Measurements from ENCODE around the gene CD8B.

Gene CD8B

DNA sequence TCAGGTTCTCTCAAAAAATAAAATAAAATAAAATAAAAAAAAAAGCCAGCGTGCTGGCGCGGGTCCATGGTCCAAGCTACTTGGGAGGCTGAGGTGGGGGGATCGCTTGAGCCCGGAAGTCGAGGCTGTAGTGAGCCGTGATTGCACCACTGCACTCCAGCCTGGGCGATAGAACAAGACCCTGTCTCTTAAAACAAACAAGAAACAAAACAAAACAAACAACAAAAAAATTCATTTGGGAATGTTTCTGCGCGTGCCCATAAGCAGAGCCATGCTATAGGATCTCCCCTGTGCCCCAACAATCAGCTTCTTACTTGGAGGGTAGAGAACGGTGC is 54.6 kb downstream of the CD8B start:
- Histone ChIP-seq H3K4me3 (ENCODE audit: insufficient read depth, low read depth, low read length, poor library complexity, severe bottlenecking) (peak overlapping the region; percentile 52), H3K27ac (ENCODE audit: insufficient read depth, low read length, poor library complexity, severe bottlenecking) (no peak overlapping the region), H3K4me1 (ENCODE audit: control insufficient read depth, insufficient read depth, low read length, poor library complexity, severe bottlenecking) (peaks cover 25% of the 10 kb centered on the region), H3K9me3 (ENCODE audit: control insufficient read depth, low read length) (no peaks in the 10 kb centered on the region), H3K36me3 (ENCODE audit: control insufficient read depth, insufficient read depth, low read length) (no peaks in the 10 kb centered on the region), H3K27me3 (replicated peaks; ENCODE audit: control insufficient read depth, insufficient read depth, low read length, poor library complexity, severe bottlenecking) (peaks cover 12% of the 10 kb centered on the region)
- DNase-seq = no peak

DNA sequence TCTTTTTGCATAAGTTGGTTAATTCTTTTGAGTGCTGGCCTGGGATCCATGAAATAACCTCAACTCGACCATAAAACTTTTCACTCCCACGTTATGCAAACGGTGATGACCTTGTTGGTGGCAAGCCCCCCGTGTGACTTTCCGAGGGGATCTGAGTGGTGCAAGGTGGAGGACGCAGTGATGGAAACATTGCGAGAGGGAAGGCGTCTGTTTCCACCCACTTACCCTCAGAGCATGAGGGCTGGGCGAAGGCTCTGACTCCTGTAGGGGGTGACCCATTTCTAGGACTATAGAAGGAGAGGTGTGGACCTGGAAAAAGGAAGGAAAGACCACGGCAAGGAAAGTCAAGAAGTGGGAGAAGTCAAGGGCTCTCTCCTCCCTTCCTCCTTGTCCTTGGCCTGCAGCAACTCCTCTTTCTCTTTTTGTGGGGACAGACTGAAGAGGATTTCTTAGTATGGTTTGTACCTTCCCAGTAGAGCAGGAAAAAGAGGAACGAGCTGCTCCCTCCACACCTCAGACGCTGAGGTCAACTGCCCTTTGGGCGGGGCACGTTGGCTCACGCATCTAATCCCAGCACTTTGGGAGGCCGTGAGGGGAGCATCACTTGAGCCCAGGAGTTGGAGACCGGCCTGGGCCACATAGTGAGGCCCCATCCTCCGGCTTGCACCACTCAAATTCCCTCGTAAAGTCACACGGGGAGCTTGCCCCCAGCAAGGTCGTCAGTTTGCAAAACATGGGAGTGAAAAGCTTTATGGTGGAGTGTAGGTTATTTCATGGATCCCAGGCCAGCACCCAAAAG is 55.4 kb downstream of the CD8B start:
- no peaks in the 10 kb centered on the region for H3K36me3 ChIP-seq (ENCODE audit: control insufficient read depth, insufficient read depth, low read length)
- peaks cover 25% of the 10 kb centered on the region for H3K4me1 ChIP-seq (ENCODE audit: control insufficient read depth, insufficient read depth, low read length, poor library complexity, severe bottlenecking)
- DNase-seq = no peak
- no peak overlapping the region for H3K4me3 ChIP-seq (ENCODE audit: insufficient read depth, low read depth, low read length, poor library complexity, severe bottlenecking)
- no peak overlapping the region for H3K27ac ChIP-seq (ENCODE audit: insufficient read depth, low read length, poor library complexity, severe bottlenecking)
- no peaks in the 10 kb centered on the region for H3K9me3 ChIP-seq (ENCODE audit: control insufficient read depth, low read length)
- H3K27me3 ChIP-seq (replicated peaks; ENCODE audit: control insufficient read depth, insufficient read depth, low read length, poor library complexity, severe bottlenecking) = peaks cover 12% of the 10 kb centered on the region

DNA sequence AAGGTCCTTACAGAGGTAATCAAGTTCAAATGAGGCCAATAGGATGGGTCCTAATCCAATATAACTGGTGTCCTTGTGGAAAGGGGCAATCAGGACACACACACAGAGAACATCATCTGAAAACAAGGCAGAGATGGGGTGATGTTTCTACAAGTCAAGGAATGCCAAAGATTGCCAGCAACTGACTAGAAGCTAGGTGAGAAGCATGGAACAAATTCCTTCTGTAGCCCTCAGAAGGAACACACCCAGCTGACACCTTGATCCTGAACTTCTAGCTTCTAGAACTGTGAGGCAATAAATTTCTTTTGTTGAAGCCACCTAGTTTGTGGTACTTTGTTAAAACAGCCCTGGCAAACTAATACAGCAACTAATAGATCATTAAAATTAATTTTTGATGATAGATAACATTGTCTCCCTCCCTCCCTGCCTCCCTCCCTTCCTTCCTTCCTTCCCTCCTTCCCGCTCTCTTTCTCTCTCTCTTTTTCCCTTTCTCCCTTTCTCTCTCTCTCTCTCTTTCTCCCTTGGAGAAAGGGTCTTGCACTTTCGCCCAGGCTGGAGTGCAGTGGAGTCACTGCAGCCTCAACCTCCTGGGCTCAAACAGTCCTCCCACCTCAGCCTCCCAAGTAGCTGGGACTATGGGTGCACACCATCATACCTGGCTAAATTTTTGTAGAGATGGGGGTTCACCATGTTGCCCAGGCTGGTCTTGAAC is 60.7 kb downstream of the CD8B start:
- H3K36me3 ChIP-seq (ENCODE audit: control insufficient read depth, insufficient read depth, low read length) = no peaks in the 10 kb centered on the region
- no peak for DNase-seq
- no peaks in the 10 kb centered on the region for H3K4me1 ChIP-seq (ENCODE audit: control insufficient read depth, insufficient read depth, low read length, poor library complexity, severe bottlenecking)
- H3K4me3 ChIP-seq (ENCODE audit: insufficient read depth, low read depth, low read length, poor library complexity, severe bottlenecking) = no peak overlapping the region
- no peak overlapping the region for H3K27ac ChIP-seq (ENCODE audit: insufficient read depth, low read length, poor library complexity, severe bottlenecking)
- H3K27me3 ChIP-seq (replicated peaks; ENCODE audit: control insufficient read depth, insufficient read depth, low read length, poor library complexity, severe bottlenecking) = no peaks in the 10 kb centered on the region
- H3K9me3 ChIP-seq (ENCODE audit: control insufficient read depth, low read length) = no peaks in the 10 kb centered on the region

DNA sequence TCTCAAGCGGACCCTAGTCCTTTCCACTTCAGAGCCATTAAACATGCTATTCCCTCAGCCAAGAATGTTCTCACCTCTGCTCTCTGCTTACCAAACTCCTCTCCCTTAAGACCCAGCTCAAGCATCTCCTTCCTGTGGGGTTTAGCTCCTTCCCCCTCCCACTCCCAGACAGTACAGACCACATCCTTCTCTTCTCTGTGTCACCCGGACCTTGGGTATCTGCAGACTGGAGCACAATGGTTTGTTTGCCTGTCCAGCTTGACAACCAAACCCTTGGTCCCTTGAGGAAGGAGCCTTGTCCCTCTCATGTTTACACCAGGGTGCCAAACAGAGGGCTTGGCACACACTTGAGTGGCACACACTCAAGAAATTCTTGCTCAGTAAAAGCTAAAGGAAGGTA is 66.8 kb downstream of the CD8B start:
- Histone ChIP-seq H3K4me1 (ENCODE audit: control insufficient read depth, insufficient read depth, low read length, poor library complexity, severe bottlenecking) (peaks cover 11% of the 10 kb centered on the region), H3K9me3 (ENCODE audit: control insufficient read depth, low read length) (peaks cover 2% of the 10 kb centered on the region), H3K4me3 (ENCODE audit: insufficient read depth, low read depth, low read length, poor library complexity, severe bottlenecking) (no peak overlapping the region), H3K36me3 (ENCODE audit: control insufficient read depth, insufficient read depth, low read length) (no peaks in the 10 kb centered on the region), H3K27ac (ENCODE audit: insufficient read depth, low read length, poor library complexity, severe bottlenecking) (no peak overlapping the region), H3K27me3 (replicated peaks; ENCODE audit: control insufficient read depth, insufficient read depth, low read length, poor library complexity, severe bottlenecking) (peaks cover 27% of the 10 kb centered on the region)
- DNase-seq = no peak

DNA sequence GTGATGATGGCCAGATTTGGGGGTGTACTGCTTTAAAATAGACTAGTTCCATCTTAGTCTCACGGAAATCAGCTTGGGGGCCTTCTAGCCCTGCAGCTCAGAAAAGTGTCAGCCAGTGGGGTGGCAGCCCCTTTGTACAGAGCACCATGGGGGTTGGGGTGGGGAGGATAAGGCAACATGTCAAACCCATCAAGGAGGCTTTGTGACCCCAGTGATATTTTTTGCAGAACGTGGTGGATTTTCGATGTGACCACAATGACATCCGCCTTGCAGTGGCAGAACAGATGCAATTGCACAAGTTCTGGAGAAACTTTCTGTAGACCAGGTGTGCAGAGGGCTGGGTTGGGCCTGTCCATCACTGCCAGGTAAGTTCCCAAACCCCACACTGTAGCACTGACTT is 67.9 kb downstream of the CD8B start:
- peaks cover 13% of the 10 kb centered on the region for H3K4me1 ChIP-seq (ENCODE audit: control insufficient read depth, insufficient read depth, low read length, poor library complexity, severe bottlenecking)
- H3K36me3 ChIP-seq (ENCODE audit: control insufficient read depth, insufficient read depth, low read length) = no peaks in the 10 kb centered on the region
- no peak for DNase-seq
- H3K27ac ChIP-seq (ENCODE audit: insufficient read depth, low read length, poor library complexity, severe bottlenecking) = no peak overlapping the region
- no peak overlapping the region for H3K4me3 ChIP-seq (ENCODE audit: insufficient read depth, low read depth, low read length, poor library complexity, severe bottlenecking)
- peaks cover 32% of the 10 kb centered on the region for H3K27me3 ChIP-seq (replicated peaks; ENCODE audit: control insufficient read depth, insufficient read depth, low read length, poor library complexity, severe bottlenecking)
- H3K9me3 ChIP-seq (ENCODE audit: control insufficient read depth, low read length) = peaks cover 2% of the 10 kb centered on the region

DNA sequence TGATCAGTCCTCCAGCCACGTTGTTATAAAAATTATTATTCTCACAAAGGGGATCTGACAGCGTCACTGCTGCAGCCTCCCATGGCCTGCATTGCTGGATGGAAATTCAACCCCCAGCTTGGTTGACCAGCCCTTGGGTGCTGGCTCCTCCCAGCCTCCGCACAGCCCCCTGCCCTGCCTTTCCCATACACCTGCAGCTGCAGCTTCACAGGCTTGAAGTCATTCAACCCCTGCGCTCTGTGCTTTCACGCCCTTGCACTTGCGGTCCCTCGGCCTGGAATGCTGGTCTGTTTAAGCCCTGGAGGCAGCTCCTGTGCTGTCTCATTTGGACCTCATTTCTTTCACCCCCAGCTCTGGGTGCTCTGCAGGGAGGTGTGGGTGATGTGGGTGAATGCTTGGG is 70.1 kb downstream of the CD8B start:
- no peak for DNase-seq
- Histone ChIP-seq H3K36me3 (ENCODE audit: control insufficient read depth, insufficient read depth, low read length) (no peaks in the 10 kb centered on the region), H3K27me3 (replicated peaks; ENCODE audit: control insufficient read depth, insufficient read depth, low read length, poor library complexity, severe bottlenecking) (peaks cover 32% of the 10 kb centered on the region), H3K4me3 (ENCODE audit: insufficient read depth, low read depth, low read length, poor library complexity, severe bottlenecking) (no peak overlapping the region), H3K9me3 (ENCODE audit: control insufficient read depth, low read length) (peaks cover 2% of the 10 kb centered on the region), H3K27ac (ENCODE audit: insufficient read depth, low read length, poor library complexity, severe bottlenecking) (no peak overlapping the region), H3K4me1 (ENCODE audit: control insufficient read depth, insufficient read depth, low read length, poor library complexity, severe bottlenecking) (peaks cover 13% of the 10 kb centered on the region)

DNA sequence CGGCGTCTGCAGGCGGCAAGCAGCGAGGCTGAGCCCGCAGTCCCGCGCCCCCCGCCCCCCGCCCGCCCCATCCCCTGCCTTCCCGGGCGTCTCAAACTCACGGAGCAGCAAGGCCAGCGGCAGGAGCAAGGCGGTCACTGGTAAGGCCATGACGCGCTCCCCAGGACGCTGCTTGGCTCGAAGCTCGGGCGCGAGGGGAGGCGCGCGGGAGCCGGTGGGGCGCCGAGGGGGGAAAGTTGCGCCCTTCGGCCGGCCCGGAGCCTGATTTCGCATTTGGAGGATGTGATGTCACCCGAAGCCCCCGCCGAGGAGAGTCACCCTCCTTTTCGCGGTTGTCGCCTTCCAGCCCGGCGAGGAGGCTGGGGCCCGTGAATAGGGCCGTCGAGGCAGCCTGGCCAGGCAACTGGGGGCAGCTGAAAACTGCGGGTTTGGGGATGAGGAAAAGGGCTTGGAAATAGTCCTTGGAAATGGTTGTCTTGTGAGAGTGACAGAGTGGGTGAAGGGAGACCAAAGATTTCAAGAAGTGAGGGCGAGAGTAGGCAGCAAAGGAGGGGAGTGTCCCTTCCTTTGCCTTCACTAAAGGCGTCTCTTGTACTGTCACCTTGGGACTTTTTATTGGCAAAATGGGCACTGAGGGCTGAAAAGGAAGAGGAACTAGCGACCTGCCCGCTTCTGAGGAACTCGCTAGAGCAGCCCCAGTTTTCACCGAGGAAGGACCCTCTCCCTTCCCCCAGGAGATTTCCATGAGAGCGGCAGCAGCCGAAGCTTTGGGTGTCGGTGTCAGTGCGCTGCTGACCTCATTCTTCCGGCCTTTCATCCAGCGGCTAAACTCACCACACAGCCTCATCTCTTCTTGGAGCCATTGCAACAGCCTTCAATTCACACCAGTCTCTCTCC is 70.8 kb downstream of the CD8B start, which contains the start of gene CD8A:
TSS of gene CD8A (minus strand) at position 238 of the 897 bp plus-strand sequence. CDS start at position 150, 88 bp downstream.
- no peak within 1 kb of the TSS for H3K27ac ChIP-seq (ENCODE audit: insufficient read depth, low read length, poor library complexity, severe bottlenecking)
- DNase-seq = no peak
- H3K36me3 ChIP-seq (ENCODE audit: control insufficient read depth, insufficient read depth, low read length) = no peaks in the 10 kb centered on the region
- H3K4me1 ChIP-seq (ENCODE audit: control insufficient read depth, insufficient read depth, low read length, poor library complexity, severe bottlenecking) = peaks cover 13% of the 10 kb centered on the region
- peak within 1 kb of the TSS; percentile 48 for H3K4me3 ChIP-seq (ENCODE audit: insufficient read depth, low read depth, low read length, poor library complexity, severe bottlenecking)
- H3K9me3 ChIP-seq (ENCODE audit: control insufficient read depth, low read length) = peaks cover 2% of the 10 kb centered on the region
- H3K27me3 ChIP-seq (replicated peaks; ENCODE audit: control insufficient read depth, insufficient read depth, low read length, poor library complexity, severe bottlenecking) = peaks cover 32% of the 10 kb centered on the region

DNA sequence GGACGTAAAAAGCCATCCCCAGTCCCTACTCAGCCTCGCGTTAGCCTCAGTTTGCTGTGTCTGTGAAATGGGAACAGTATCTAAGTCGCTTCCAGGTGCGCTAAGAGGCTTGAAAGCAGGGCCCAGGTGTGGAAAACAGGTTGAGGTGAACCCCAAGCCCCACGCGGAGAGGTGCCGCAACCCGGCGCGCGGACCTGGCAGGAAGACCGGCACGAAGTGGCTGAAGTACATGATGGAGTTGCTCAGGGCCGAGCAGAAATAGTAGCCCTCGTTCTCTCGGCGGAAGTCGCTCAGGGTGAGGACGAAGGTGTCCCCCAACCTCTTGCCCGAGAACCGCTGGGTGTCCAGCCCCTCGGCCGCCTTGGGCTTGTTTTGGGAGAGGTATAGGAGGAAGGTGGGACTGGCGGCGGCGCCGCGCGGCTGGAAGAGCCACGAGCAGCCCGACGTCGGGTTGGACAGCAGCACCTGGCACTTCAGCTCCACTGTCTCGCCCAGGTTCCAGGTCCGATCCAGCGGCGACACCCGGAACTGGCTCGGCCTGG is 71.5 kb downstream of the CD8B start:
- peak overlapping the region; percentile 25 for H3K4me3 ChIP-seq (ENCODE audit: insufficient read depth, low read depth, low read length, poor library complexity, severe bottlenecking)
- H3K36me3 ChIP-seq (ENCODE audit: control insufficient read depth, insufficient read depth, low read length) = no peaks in the 10 kb centered on the region
- peaks cover 32% of the 10 kb centered on the region for H3K27me3 ChIP-seq (replicated peaks; ENCODE audit: control insufficient read depth, insufficient read depth, low read length, poor library complexity, severe bottlenecking)
- H3K9me3 ChIP-seq (ENCODE audit: control insufficient read depth, low read length) = peaks cover under 1% of the 10 kb centered on the region
- no peak for DNase-seq
- H3K4me1 ChIP-seq (ENCODE audit: control insufficient read depth, insufficient read depth, low read length, poor library complexity, severe bottlenecking) = peaks cover 13% of the 10 kb centered on the region
- H3K27ac ChIP-seq (ENCODE audit: insufficient read depth, low read length, poor library complexity, severe bottlenecking) = no peak overlapping the region

DNA sequence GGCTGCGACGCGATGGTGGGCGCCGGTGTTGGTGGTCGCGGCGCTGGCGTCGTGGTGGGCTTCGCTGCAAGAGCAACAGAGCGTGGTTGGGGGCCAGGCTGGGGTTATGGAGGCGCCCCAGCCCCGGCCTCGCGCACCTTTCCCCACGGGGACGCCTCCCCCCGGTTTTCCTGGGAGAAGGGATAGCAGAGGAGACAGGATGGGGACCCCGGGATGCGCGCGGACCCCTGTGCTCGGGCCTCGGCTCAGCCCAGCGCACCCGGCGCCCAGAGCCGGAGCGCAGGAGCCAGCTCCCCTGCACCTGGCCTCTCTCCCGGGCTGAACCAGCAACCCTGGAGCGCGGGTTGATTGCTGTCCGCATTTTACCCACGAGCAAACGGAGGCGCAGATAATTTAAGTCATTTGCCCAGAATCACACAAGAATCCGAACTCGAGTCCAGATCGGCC is 72.0 kb downstream of the CD8B start:
- no peaks in the 10 kb centered on the region for H3K9me3 ChIP-seq (ENCODE audit: control insufficient read depth, low read length)
- H3K4me3 ChIP-seq (ENCODE audit: insufficient read depth, low read depth, low read length, poor library complexity, severe bottlenecking) = peak overlapping the region; percentile 25
- no peak overlapping the region for H3K27ac ChIP-seq (ENCODE audit: insufficient read depth, low read length, poor library complexity, severe bottlenecking)
- peaks cover 32% of the 10 kb centered on the region for H3K27me3 ChIP-seq (replicated peaks; ENCODE audit: control insufficient read depth, insufficient read depth, low read length, poor library complexity, severe bottlenecking)
- no peaks in the 10 kb centered on the region for H3K36me3 ChIP-seq (ENCODE audit: control insufficient read depth, insufficient read depth, low read length)
- H3K4me1 ChIP-seq (ENCODE audit: control insufficient read depth, insufficient read depth, low read length, poor library complexity, severe bottlenecking) = peaks cover 13% of the 10 kb centered on the region
- DNase-seq = no peak
